OCI-LY7 (cell line): Measurements from ENCODE around the gene GP1BB. TPM values are rescaled to one million over a fixed set of nuclear protein-coding genes. Genes with fewer than 3 reads are reported as not detected.

Source experiments
- BruUV-seq: library from RNA; stranded (reverse); fragments of 400-500 nt; replicated peaks from 2 replicates; lab custom pipeline; 2021; lab: Mats Ljungman, UMichigan
- CTCF ChIA-PET: fragments of 300-600 bp; sonication (Branson Sonifier 250); formaldehyde crosslinking; loops from one replicate; lab custom pipeline; 2022; ENCODE audit warnings: antibody characterized with exemption; ENCODE audit not compliant: unreplicated experiment; lab: Charles Lee
- POLR2A ChIA-PET: fragments of 300-600 bp; sonication (Branson Sonifier 250); formaldehyde crosslinking; loops from one replicate; lab custom pipeline; 2022; ENCODE audit warnings: antibody characterized with exemption; lab: Charles Lee
- DNase-seq: peaks from one replicate; pipeline ENCODE4 v3.0.0-alpha.2; 2015; ENCODE audit warnings: low spot score
- H2AFZ ChIP-seq: fragments of 200-600 bp; sonication (generic), shearing (Covaris generic); 2 replicates; pipeline ENCODE4 v1.6.1; 2014; ENCODE audit warnings: mild to moderate bottlenecking, antibody characterized with exemption, low read length, moderate library complexity
- H3K27ac ChIP-seq: fragments of 200-600 bp; sonication (generic); 2 replicates; pipeline ENCODE4 v1.5.1; 2014; ENCODE audit warnings: mixed run types, low read depth, mild to moderate bottlenecking, moderate library complexity, low read length, inconsistent platforms; ENCODE audit not compliant: poor library complexity, severe bottlenecking
- H3K36me3 ChIP-seq: fragments of 200-600 bp; sonication (generic); 2 replicates; pipeline ENCODE4 v1.6.1; 2014; ENCODE audit warnings: mild to moderate bottlenecking, antibody characterized with exemption, low read length, moderate library complexity, mixed read lengths; ENCODE audit not compliant: insufficient read depth
- H3K4me1 ChIP-seq: fragments of 200-600 bp; sonication (generic); 2 replicates; pipeline ENCODE4 v1.5.1; 2014; ENCODE audit warnings: mild to moderate bottlenecking, low read length; ENCODE audit not compliant: insufficient read depth, poor library complexity, severe bottlenecking
- H3K4me2 ChIP-seq: fragments of 200-600 bp; sonication (generic); 2 replicates; pipeline ENCODE4 v1.6.1; 2014; ENCODE audit warnings: mild to moderate bottlenecking, low read length
- H3K4me3 ChIP-seq: fragments of 200-600 bp; sonication (generic); 2 replicates; pipeline ENCODE4 v1.5.1; 2014; ENCODE audit warnings: mild to moderate bottlenecking, low read depth, low read length; ENCODE audit not compliant: poor library complexity, severe bottlenecking
- H3K79me2 ChIP-seq: fragments of 200-600 bp; sonication (generic); 2 replicates; pipeline ENCODE4 v1.6.1; 2016; ENCODE audit warnings: low read depth, mild to moderate bottlenecking, low read length, moderate library complexity, mixed read lengths; ENCODE audit not compliant: insufficient read depth
- H3K9me2 ChIP-seq: fragments of 200-600 bp; sonication (generic); 2 replicates; pipeline ENCODE4 v1.6.1; 2016; ENCODE audit warnings: mild to moderate bottlenecking, low read length, mixed read lengths; ENCODE audit not compliant: insufficient read depth
- H3K9me3 ChIP-seq: fragments of 200-600 bp; sonication (generic); 2 replicates; pipeline ENCODE4 v1.6.1; 2014; ENCODE audit warnings: mild to moderate bottlenecking, mixed run types, low read length, mixed read lengths
- H4K20me1 ChIP-seq: fragments of 200-600 bp; sonication (generic); 2 replicates; pipeline ENCODE4 v1.6.1; 2014; ENCODE audit warnings: mild to moderate bottlenecking, antibody characterized with exemption, low read length, moderate library complexity, mixed read lengths; ENCODE audit not compliant: insufficient read depth
- EZH2phosphoT487 ChIP-seq: fragments of 200-600 bp; sonication (generic); IDR thresholded peaks from 2 replicates; pipeline ENCODE4 v1.6.1; 2018; ENCODE audit warnings: low read depth, borderline replicate concordance, mild to moderate bottlenecking, mixed run types, antibody characterized with exemption, low read length, moderate library complexity, mixed read lengths
- intact Hi-C: fragments of 100-400 bp; cut with micrococcal nuclease; formaldehyde crosslinking; loops from one replicate; pipeline ENCODE4 v1.10.0; 2022; ENCODE audit not compliant: unreplicated experiment
- total RNA-seq, 2 experiments: library from RNA; depleted of rRNA in 1 of 2; stranded (reverse); fragments of >200 nt in 1 of 2; shearing (Covaris generic) in 1 of 2; gene quantifications; 2 replicates each; pipeline ENCODE4 v1.2.3, GENCODE V29; 2014 to 2022
- TF ChIP-seq, protein P1 (sequence below): fragments of 200-600 bp; sonication (generic); conservative IDR thresholded peaks from 2 replicates; pipeline ENCODE4 v1.5.1; 2014; ENCODE audit warnings: mild to moderate bottlenecking, antibody characterized with exemption, low read length, moderate library complexity, mixed read lengths

The GP1BB gene
- total RNA-seq, 2 experiments from 2014 or later = not detected

DNA sequence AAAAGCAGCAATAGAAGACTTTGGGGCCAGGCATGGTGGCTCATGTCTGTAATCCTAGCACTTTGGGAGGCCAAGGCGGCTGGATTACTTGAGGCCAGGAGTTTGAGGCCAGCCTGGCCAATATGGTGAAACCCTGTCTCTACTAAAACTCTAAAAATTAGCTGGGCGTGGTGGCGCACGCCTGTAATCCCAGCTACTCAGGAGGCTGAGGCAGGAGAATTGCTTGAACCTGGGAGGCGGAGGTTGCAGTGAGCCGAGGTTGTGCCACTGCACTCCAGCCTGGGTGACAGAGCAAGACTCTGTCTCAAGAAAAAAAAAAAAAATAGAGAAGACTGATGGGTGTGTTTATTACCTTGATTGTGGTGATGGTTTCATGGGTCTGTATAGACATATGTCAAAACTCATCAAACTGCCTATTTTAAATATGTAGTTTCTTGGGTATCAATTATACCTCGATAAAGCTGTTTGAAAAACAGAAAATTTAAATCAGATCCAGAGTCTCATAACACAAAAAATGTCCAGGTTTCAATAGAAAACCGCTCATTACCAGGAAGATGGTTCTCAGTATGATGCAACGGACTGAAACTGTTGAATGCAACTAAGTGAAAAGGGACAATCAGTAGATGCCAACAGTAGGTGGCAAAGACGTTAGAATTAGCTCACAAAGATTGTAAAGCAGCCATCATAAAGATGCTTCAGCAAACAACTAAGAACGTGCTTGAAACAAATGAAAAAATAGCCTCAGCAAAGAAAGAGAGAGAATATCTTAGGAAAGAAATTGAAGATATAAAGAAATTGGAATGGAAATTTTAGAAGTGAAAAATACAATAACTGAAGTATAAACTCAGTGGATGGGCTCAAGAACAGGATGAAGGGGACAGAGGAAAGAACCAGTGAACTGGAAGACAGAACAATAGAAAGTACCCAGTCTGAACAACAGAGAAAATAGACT lies 42.2 kb upstream of the GP1BB start:
- peak; percentile 11 for DNase-seq

DNA sequence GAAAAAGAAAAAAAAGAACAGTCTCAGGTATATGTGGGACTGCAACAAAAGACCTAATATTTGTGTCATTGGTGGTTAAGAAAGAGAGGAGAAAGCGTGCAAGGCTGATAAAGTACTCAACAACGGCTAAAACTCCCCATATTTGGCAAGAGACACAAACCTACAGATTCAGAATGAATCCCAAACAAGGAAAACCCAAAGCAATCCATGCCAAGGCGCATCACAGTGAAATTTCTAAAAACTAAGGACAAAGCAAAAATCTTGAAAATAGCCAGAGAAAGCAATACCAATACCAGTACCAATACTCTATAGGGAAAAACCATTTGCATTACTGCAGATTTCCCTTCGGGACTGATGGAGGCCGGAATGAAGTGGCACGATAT lies 41.5 kb upstream of the GP1BB start:
- POLR2A ChIA-PET = no interaction called here
- Histone ChIP-seq H3K79me2 (no peaks in the 10 kb centered on the region), H3K4me1 (no peaks in the 10 kb centered on the region), H3K36me3 (no peaks in the 10 kb centered on the region), H3K27ac (no peak overlapping the region), H3K9me2 (no peaks in the 10 kb centered on the region), H3K9me3 (0 out of 2 replicates have a peak, but pooled peaks cover 4% of the 10 kb centered on the region), H3K4me2 (no peak overlapping the region), H4K20me1 (no peaks in the 10 kb centered on the region), H2AFZ (no peak overlapping the region), H3K4me3 (no peak overlapping the region)
- no TSS peak for BruUV-seq
- no peak for DNase-seq
- intact Hi-C loops = no loop called here
- TF ChIP-seq, protein P1, sequence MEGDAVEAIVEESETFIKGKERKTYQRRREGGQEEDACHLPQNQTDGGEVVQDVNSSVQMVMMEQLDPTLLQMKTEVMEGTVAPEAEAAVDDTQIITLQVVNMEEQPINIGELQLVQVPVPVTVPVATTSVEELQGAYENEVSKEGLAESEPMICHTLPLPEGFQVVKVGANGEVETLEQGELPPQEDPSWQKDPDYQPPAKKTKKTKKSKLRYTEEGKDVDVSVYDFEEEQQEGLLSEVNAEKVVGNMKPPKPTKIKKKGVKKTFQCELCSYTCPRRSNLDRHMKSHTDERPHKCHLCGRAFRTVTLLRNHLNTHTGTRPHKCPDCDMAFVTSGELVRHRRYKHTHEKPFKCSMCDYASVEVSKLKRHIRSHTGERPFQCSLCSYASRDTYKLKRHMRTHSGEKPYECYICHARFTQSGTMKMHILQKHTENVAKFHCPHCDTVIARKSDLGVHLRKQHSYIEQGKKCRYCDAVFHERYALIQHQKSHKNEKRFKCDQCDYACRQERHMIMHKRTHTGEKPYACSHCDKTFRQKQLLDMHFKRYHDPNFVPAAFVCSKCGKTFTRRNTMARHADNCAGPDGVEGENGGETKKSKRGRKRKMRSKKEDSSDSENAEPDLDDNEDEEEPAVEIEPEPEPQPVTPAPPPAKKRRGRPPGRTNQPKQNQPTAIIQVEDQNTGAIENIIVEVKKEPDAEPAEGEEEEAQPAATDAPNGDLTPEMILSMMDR = no peak
- no peak for TF ChIP-seq EZH2phosphoT487
- CTCF ChIA-PET = no interaction called here

More for the DNA sequence above, 42.2 kb upstream of the GP1BB start:
- Histone ChIP-seq H3K9me3 (0 out of 2 replicates have a peak, but pooled peaks cover 4% of the 10 kb centered on the region), H3K36me3 (no peaks in the 10 kb centered on the region), H2AFZ (no peak overlapping the region), H3K9me2 (no peaks in the 10 kb centered on the region), H3K4me1 (no peaks in the 10 kb centered on the region), H3K4me3 (no peak overlapping the region), H3K27ac (no peak overlapping the region), H3K79me2 (no peaks in the 10 kb centered on the region), H4K20me1 (no peaks in the 10 kb centered on the region), H3K4me2 (no peak overlapping the region)
- no peak for TF ChIP-seq EZH2phosphoT487
- TF ChIP-seq, protein P1 = no peak
- no TSS peak for BruUV-seq
- POLR2A ChIA-PET = no interaction called here
- CTCF ChIA-PET = no interaction called here
- intact Hi-C loops = no loop called here

DNA sequence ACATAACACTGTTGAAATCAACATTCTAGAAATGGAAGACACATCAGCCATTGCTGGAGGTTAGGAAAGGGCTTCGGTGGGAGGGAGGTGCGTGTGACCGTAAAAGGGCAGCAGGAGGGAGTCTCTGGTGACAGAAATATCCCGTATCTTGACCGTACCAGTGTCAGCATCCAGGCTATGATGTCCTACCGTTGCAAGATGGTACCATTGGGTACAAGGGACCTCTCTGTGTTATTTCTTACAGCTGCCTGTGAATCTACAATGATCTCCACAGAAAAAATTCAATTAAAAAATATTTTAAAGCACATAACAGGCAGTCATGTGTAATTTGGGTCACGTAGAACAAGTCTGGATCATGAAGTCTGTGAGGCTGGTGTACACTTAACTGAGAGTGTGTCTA lies 36.4 kb upstream of the GP1BB start:
- Histone ChIP-seq H3K9me2 (no peaks in the 10 kb centered on the region), H3K27ac (no peak overlapping the region), H3K4me1 (no peaks in the 10 kb centered on the region), H3K36me3 (no peaks in the 10 kb centered on the region), H3K4me2 (no peak overlapping the region), H2AFZ (no peak overlapping the region), H4K20me1 (no peaks in the 10 kb centered on the region), H3K9me3 (no peaks in the 10 kb centered on the region), H3K4me3 (no peak overlapping the region), H3K79me2 (no peaks in the 10 kb centered on the region)
- BruUV-seq = no TSS peak
- intact Hi-C loops = no loop called here
- DNase-seq = no peak
- CTCF ChIA-PET = no interaction called here
- TF ChIP-seq, protein P1 = no peak
- no peak for TF ChIP-seq EZH2phosphoT487
- POLR2A ChIA-PET = interaction anchor here (0.5 kb wide), 1 partner anchor 21 kb away, joined by 3 read pairs; no protein-coding TSS in a partner anchor
